H1 (cell line): Measurements from ENCODE around the gene CD300E. TPM values are rescaled to one million over a fixed set of nuclear protein-coding genes. Genes with fewer than 3 reads are reported as not detected.

Experiments
- CTCF ChIA-PET: fragments of 300-600 bp; sonication (Branson Sonifier 250); formaldehyde crosslinking; loops from one replicate; lab custom pipeline; 2021; ENCODE audit not compliant: partially characterized antibody; lab: Charles Lee
- POLR2A ChIA-PET: fragments of 300-600 bp; sonication (Branson Sonifier 250); formaldehyde crosslinking; loops from one replicate; lab custom pipeline; 2021; ENCODE audit warnings: inconsistent platforms; ENCODE audit not compliant: partially characterized antibody; lab: Charles Lee
- DNase-seq, 2 experiments: peaks; one replicate each; pipeline versions ENCODE4 v3.0.0 to v3.0.0-alpha.2; 2010 to 2022; ENCODE audit warnings: low spot score in 2 of 2, low read depth in 1 of 2, mixed read lengths in 1 of 2
- FAIRE-seq: peaks from 2 replicates; lab custom pipeline; 2011; peaks lifted over from hg19 to GRCh38; lab: Jason Lieb, UNC
- H2AFZ ChIP-seq: 2 replicates; pipeline ENCODE4 v1.8.1; 2012; ENCODE audit warnings: low read length, inconsistent platforms
- H2AK5ac ChIP-seq: 2 replicates; pipeline ENCODE4 v1.6.1; 2013; ENCODE audit warnings: low read depth, low read length
- H2BK120ac ChIP-seq: replicated peaks from 2 replicates; pipeline ENCODE3; 2013; ENCODE audit warnings: low read depth, low read length, inconsistent platforms
- H2BK12ac ChIP-seq: 2 replicates; pipeline ENCODE4 v1.6.1; 2013; ENCODE audit warnings: low read depth, low read length
- H2BK15ac ChIP-seq: 2 replicates; pipeline ENCODE4 v1.6.1; 2013; ENCODE audit warnings: low read length
- H2BK20ac ChIP-seq: 2 replicates; pipeline ENCODE4 v1.6.1; 2013; ENCODE audit warnings: low read length
- H2BK5ac ChIP-seq: 2 replicates; pipeline ENCODE4 v1.6.1; 2013; ENCODE audit warnings: low read depth, low read length
- H3K14ac ChIP-seq: 2 replicates; pipeline ENCODE4 v1.6.1; 2013; ENCODE audit warnings: inconsistent platforms; ENCODE audit not compliant: insufficient read length
- H3K18ac ChIP-seq: 2 replicates; pipeline ENCODE4 v1.6.1; 2013; ENCODE audit warnings: low read length; ENCODE audit errors: extremely low read depth
- H3K23ac ChIP-seq: 2 replicates; pipeline ENCODE4 v1.6.1; 2013; ENCODE audit warnings: inconsistent platforms; ENCODE audit not compliant: insufficient read length
- H3K23me2 ChIP-seq: 2 replicates; pipeline ENCODE4 v1.6.1; 2013; ENCODE audit warnings: low read depth, low read length
- H3K27ac ChIP-seq: 2 replicates; pipeline ENCODE4 v1.6.1; 2011; ENCODE audit warnings: low read depth, low read length, inconsistent platforms
- H3K27me3 ChIP-seq, 4 experiments: replicated peaks in 1 of 4; 1 replicate in 1 of 4; 2 replicates in 3 of 4; pipeline versions ENCODE4 v1.6.1 to v1.8.1; 2011 to 2013; ENCODE audit warnings: low read length in 3 of 4, mild to moderate bottlenecking in 3 of 4, inconsistent platforms in 2 of 4, mixed read lengths in 2 of 4, moderate library complexity in 1 of 4; ENCODE audit not compliant: control insufficient read depth in 3 of 4, insufficient read depth in 3 of 4; ENCODE audit errors: extremely low read depth in 1 of 4
- H3K36me3 ChIP-seq, 4 experiments: 2 replicates each; pipeline versions ENCODE4 v1.6.1 to v1.8.1; 2011 to 2013; ENCODE audit warnings: mild to moderate bottlenecking in 4 of 4, low read length in 3 of 4, moderate library complexity in 2 of 4, control low read depth in 1 of 4, inconsistent platforms in 1 of 4; ENCODE audit not compliant: insufficient read depth in 4 of 4, control insufficient read depth in 2 of 4
- H3K4ac ChIP-seq: replicated peaks from 2 replicates; pipeline ENCODE3; 2013; ENCODE audit warnings: low read length, low read depth, mixed read lengths, inconsistent platforms; ENCODE audit not compliant: insufficient read length
- H3K4me1 ChIP-seq, 4 experiments: replicated peaks in 1 of 4; 1 replicate in 1 of 4; 2 replicates in 3 of 4; pipeline versions ENCODE4 v1.6.1 to v1.8.1; 2011 to 2013; ENCODE audit warnings: low read length in 3 of 4, inconsistent platforms in 2 of 4, mixed read lengths in 1 of 4; ENCODE audit not compliant: insufficient read depth in 4 of 4, control insufficient read depth in 3 of 4
- H3K4me2 ChIP-seq, 2 experiments: 2 replicates each; pipeline versions ENCODE4 v1.6.1 to v1.8.1; 2011 to 2013; ENCODE audit warnings: low read depth in 2 of 2, low read length in 2 of 2, control low read depth in 1 of 2, inconsistent platforms in 1 of 2, mild to moderate bottlenecking in 1 of 2; ENCODE audit not compliant: insufficient read depth in 1 of 2
- H3K4me3 ChIP-seq, 4 experiments: fragments of 200-600, 300-600 bp in 1 of 4; sonication (generic), shearing (Covaris generic), sonication (Bioruptor Twin) in 1 of 4; 2 replicates each; pipeline versions ENCODE4 v1.5.1 to v1.8.1; 2011 to 2016; ENCODE audit warnings: low read length in 4 of 4, low read depth in 3 of 4, control low read depth in 2 of 4, inconsistent platforms in 2 of 4, mild to moderate bottlenecking in 2 of 4, mixed read lengths in 1 of 4, moderate library complexity in 1 of 4; ENCODE audit not compliant: insufficient read depth in 2 of 4; ENCODE audit errors: extremely low read depth in 1 of 4
- H3K56ac ChIP-seq: replicated peaks from 2 replicates; pipeline ENCODE3; 2013; ENCODE audit warnings: low read depth, mild to moderate bottlenecking, mixed read lengths, low read length, inconsistent platforms; ENCODE audit not compliant: insufficient read length
- H3K79me1 ChIP-seq: 2 replicates; pipeline ENCODE4 v1.6.1; 2013; ENCODE audit warnings: low read depth, low read length, control low read depth
- H3K79me2 ChIP-seq, 2 experiments: 2 replicates each; pipeline versions ENCODE4 v1.6.1 to v1.8.1; 2012 to 2013; ENCODE audit warnings: low read length in 2 of 2, mild to moderate bottlenecking in 2 of 2, inconsistent platforms in 1 of 2; ENCODE audit not compliant: insufficient read depth in 2 of 2, control insufficient read depth in 1 of 2
- H3K9ac ChIP-seq, 4 experiments: replicated peaks in 1 of 4; 1 replicate in 1 of 4; 2 replicates in 3 of 4; pipeline versions ENCODE4 v1.6.1 to v1.8.1; 2011 to 2013; ENCODE audit warnings: low read depth in 3 of 4, low read length in 3 of 4, control low read depth in 2 of 4, mild to moderate bottlenecking in 2 of 4, moderate library complexity in 2 of 4, inconsistent platforms in 1 of 4; ENCODE audit errors: extremely low read depth in 1 of 4
- H3K9me3 ChIP-seq, 2 experiments: 2 replicates each; pipeline versions ENCODE4 v1.6.1 to v1.8.1; 2012 to 2013; ENCODE audit warnings: mild to moderate bottlenecking in 2 of 2, moderate library complexity in 2 of 2, control low read depth in 1 of 2, inconsistent platforms in 1 of 2, low read depth in 1 of 2, low read length in 1 of 2, mixed read lengths in 1 of 2; ENCODE audit not compliant: insufficient read depth in 2 of 2
- H4K20me1 ChIP-seq, 2 experiments: replicated peaks in 1 of 2; 2 replicates each; pipeline versions ENCODE3 to v1.8.1; 2011 to 2013; ENCODE audit warnings: inconsistent platforms in 2 of 2, low read length in 2 of 2, mild to moderate bottlenecking in 1 of 2; ENCODE audit not compliant: insufficient read depth in 2 of 2, control insufficient read depth in 1 of 2
- H4K5ac ChIP-seq: 2 replicates; pipeline ENCODE4 v1.6.1; 2013; ENCODE audit warnings: low read length, low read depth, mixed read lengths, inconsistent platforms; ENCODE audit not compliant: insufficient read length
- H4K8ac ChIP-seq: 2 replicates; pipeline ENCODE4 v1.8.0; 2013; ENCODE audit warnings: mild to moderate bottlenecking, moderate library complexity, low read length, inconsistent platforms; ENCODE audit not compliant: insufficient read depth; ENCODE audit errors: extremely low read depth
- H4K91ac ChIP-seq: replicated peaks from 2 replicates; pipeline ENCODE3; 2013; ENCODE audit warnings: low read length, mixed read lengths, inconsistent platforms; ENCODE audit not compliant: insufficient read length
- JUN ChIP-seq: IDR thresholded peaks from 2 replicates; pipeline ENCODE4 v1.6.1; 2011; ENCODE audit warnings: low read depth, mild to moderate bottlenecking, improper control_type of control experiment, low read length
- POU5F1 ChIP-seq: IDR thresholded peaks from 2 replicates; pipeline ENCODE4 v1.6.1; 2011; ENCODE audit warnings: low read depth, mild to moderate bottlenecking, low read length, moderate library complexity
- RAD21 ChIP-seq, 2 experiments: IDR thresholded peaks in 1 of 2; conservative IDR thresholded peaks in 1 of 2; 2 replicates each; pipeline ENCODE4 v1.6.1; 2011; ENCODE audit warnings: low read depth in 2 of 2, low read length in 2 of 2, improper control_type of control experiment in 1 of 2, inconsistent platforms in 1 of 2, mild to moderate bottlenecking in 1 of 2, moderate library complexity in 1 of 2
- SAP30 ChIP-seq: fragments of 300-600 bp; sonication (generic); IDR thresholded peaks from 2 replicates; pipeline ENCODE4 v1.7.1; 2012; ENCODE audit warnings: low read length, moderate library complexity, mild to moderate bottlenecking, inconsistent platforms; ENCODE audit not compliant: insufficient read depth, insufficient replicate concordance
- SP1 ChIP-seq: IDR thresholded peaks from 2 replicates; pipeline ENCODE4 v1.6.1; 2011; ENCODE audit warnings: low read depth, low read length
- WGBS, 2 experiments: shearing (Covaris generic) in 1 of 2; methylation state at CpG; one replicate each; pipeline versions ENCODE4 v1.1.6 to v1.1.7; 2013 to 2015; ENCODE audit warnings: low lambda C conversion rate in 2 of 2, mixed read lengths in 2 of 2, inconsistent platforms in 1 of 2, low coverage in 1 of 2, missing lambda C conversion rate in 1 of 2; ENCODE audit not compliant: insufficient replicate concordance in 2 of 2, insufficient coverage in 1 of 2, insufficient read length in 1 of 2; ENCODE audit errors: extremely low coverage in 1 of 2, missing lambda C conversion rate in 1 of 2; 5-methylcytosine and 5-hydroxymethylcytosine counted together
- polyA plus RNA-seq, 7 experiments: library from polyadenylated mRNA; depleted of rRNA in 3 of 7; stranded (reverse) in 5 of 7; unstranded in 2 of 7; fragments of >200 nt in 5 of 7; fragments of 200-250 nt in 2 of 7; gene quantifications; 1 replicate in 5 of 7; 2 replicates in 1 of 7; 4 replicates in 1 of 7; pipeline versions ENCODE4 v1.2.1 to v1.2.3, GENCODE V29; 2011 to 2013; ENCODE audit warnings: missing spikeins in 2 of 7, mixed read lengths in 2 of 7
- total RNA-seq: library from RNA; stranded (reverse); fragmentation: NEBNext Ultra II Directional; extraction: Animal tissue kit (Norgen Biotek cat#: 25700); gene quantifications from 2 replicates; pipeline ENCODE4 v1.2.1, GENCODE V29; 2021
- TF ChIP-seq, protein P1 (sequence below), 3 experiments: IDR thresholded peaks; 1 replicate in 2 of 3; 2 replicates in 1 of 3; pipeline versions ENCODE4 v1.5.1 to v1.6.1; 2011; ENCODE audit warnings: low read length in 3 of 3, mild to moderate bottlenecking in 3 of 3, inconsistent platforms in 2 of 3, low read depth in 1 of 3, moderate library complexity in 1 of 3; ENCODE audit not compliant: insufficient read depth in 1 of 3; ENCODE audit errors: control extremely low read depth in 1 of 3

The CD300E gene
- total and polyA plus RNA-seq, 2 of the 8 experiments (the other 6 are each of a cell fraction or from before 2014, with no cell fraction given): not detected

DNA sequence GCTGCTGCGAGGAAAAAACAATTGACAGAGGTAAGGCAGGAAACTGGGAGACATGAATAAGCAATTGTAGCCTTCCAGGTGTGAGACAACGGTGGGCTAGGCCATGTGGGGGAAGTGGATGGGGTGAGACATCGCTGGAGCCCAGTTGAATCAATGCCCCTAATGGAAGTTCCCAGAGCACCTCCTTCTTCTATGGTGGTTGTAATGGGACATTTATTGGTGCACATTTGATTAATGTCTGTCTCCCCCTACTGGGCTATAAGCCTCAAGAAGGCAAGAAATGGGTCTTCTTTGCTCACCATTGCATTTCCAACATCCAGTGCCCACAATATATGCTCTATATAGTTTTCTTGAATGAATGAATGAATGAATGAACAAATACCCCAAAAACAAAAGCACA, 22.7 kb upstream of the CD300E start:
- no peak overlapping the region; the same call in 1 of the 2 replicates for H4K8ac ChIP-seq
- CTCF ChIA-PET: interaction anchor here (0.7 to 3.1 kb wide), 6 partner anchors 10 to 108 kb away, joined by 3 to 20 read pairs (median 4); partner anchors contain the start of gene RAB37
- no peak overlapping the region for H2BK20ac ChIP-seq
- H2BK120ac ChIP-seq: no peak overlapping the region
- H3K36me3 ChIP-seq: no peaks in the 10 kb centered on the region
- H3K56ac ChIP-seq: no peak overlapping the region
- no peak for TF ChIP-seq SP1
- TF ChIP-seq, protein P1, sequence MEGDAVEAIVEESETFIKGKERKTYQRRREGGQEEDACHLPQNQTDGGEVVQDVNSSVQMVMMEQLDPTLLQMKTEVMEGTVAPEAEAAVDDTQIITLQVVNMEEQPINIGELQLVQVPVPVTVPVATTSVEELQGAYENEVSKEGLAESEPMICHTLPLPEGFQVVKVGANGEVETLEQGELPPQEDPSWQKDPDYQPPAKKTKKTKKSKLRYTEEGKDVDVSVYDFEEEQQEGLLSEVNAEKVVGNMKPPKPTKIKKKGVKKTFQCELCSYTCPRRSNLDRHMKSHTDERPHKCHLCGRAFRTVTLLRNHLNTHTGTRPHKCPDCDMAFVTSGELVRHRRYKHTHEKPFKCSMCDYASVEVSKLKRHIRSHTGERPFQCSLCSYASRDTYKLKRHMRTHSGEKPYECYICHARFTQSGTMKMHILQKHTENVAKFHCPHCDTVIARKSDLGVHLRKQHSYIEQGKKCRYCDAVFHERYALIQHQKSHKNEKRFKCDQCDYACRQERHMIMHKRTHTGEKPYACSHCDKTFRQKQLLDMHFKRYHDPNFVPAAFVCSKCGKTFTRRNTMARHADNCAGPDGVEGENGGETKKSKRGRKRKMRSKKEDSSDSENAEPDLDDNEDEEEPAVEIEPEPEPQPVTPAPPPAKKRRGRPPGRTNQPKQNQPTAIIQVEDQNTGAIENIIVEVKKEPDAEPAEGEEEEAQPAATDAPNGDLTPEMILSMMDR (IDR thresholded peaks at IDR 0.05; ENCODE audit: control extremely low read depth in 1 of 3, insufficient read depth in 1 of 3, low read depth in 1 of 3, low read length in 3 of 3): peak in 2 of 3 experiments; percentile 49 to 54; a peak in 3 of 4 replicates
- no peak for TF ChIP-seq POU5F1
- no peak for TF ChIP-seq SAP30
- no peak for TF ChIP-seq JUN
- TF ChIP-seq RAD21 (IDR thresholded peaks at IDR 0.05 in 1 of 2, conservative IDR thresholded peaks at IDR 0.05 in 1 of 2; ENCODE audit: low read depth in 2 of 2, low read length in 2 of 2): peak; percentile 51 to 59
- H2AK5ac ChIP-seq: no peak overlapping the region
- no peak overlapping the region for H3K4me2 ChIP-seq
- POLR2A ChIA-PET: no interaction called here
- H3K9ac ChIP-seq: no peak overlapping the region
- H3K79me1 ChIP-seq: no peaks in the 10 kb centered on the region
- H3K14ac ChIP-seq: no peak overlapping the region
- H2AFZ ChIP-seq: peak overlapping the region; percentile 64; the same call in 1 of the 2 replicates
- H3K18ac ChIP-seq: no peak overlapping the region
- H4K91ac ChIP-seq: no peak overlapping the region
- no peaks in the 10 kb centered on the region for H3K79me2 ChIP-seq
- no peak overlapping the region for H4K5ac ChIP-seq
- H3K4me1 ChIP-seq: peaks cover 0 to 2% (median 2%) of the 10 kb centered on the region in 4 experiments; a peak in 2 of 7 replicates
- no peak overlapping the region for H3K27ac ChIP-seq
- no peak overlapping the region for H3K4me3 ChIP-seq
- no peak overlapping the region for H2BK15ac ChIP-seq
- H3K23me2 ChIP-seq: no peaks in the 10 kb centered on the region
- no peaks in the 10 kb centered on the region; a peak in 1 of 4 replicates for H3K9me3 ChIP-seq
- H4K20me1 ChIP-seq: no peaks in the 10 kb centered on the region
- H3K27me3 ChIP-seq: peaks cover 0 to 2% (median 0%) of the 10 kb centered on the region in 4 experiments; a peak in 2 of 7 replicates
- no peak for FAIRE-seq
- H2BK5ac ChIP-seq: no peak overlapping the region
- no peak overlapping the region for H3K4ac ChIP-seq
- WGBS, 2 experiments: 81% methylated on average over 3 of the region's 3 CpGs; no CpG with 5 or more reads in 1 of the 2 experiments
- no peak overlapping the region for H3K23ac ChIP-seq
- H2BK12ac ChIP-seq: no peak overlapping the region
- no peak for DNase-seq
